ENCODE results near the gene AGPAT4.

The AGPAT4 gene

DNA sequence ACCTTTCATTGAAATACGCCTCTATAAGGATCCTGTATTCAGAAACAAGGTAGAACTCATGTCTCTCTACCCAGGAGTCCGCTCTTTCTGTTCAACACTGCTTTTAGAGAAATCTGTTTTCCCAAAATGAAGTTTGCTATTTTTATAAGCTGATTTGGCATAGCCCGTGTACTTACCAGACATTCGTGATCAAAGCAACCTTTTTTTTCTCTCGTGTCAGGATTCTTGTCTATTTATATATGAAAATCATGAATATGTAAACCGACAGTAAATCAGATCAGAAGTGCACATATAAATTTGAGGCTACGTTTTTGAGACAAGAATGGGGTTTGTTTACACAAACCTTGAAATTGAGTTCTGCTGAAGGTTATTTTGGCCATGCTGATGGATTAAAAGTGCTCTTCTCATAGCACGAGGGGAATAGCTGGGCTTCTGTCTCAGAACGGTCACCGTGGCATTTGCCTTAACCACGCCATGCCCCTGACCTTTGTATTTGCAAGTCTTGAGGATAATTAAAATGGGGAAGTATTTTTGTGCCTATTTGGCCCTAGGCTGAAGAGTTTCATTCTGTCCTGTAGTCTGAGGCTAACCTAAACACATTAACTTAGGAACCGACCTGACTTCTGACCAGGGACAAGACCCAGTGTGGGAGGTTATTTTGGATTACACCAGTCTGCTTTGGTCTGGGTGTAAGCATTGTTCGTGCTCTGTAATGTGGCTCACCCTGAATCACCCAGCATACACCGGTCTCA is 163.7 kb downstream of the AGPAT4 start:
- DNase-seq (ENCODE audit: low spot score): no peak

DNA sequence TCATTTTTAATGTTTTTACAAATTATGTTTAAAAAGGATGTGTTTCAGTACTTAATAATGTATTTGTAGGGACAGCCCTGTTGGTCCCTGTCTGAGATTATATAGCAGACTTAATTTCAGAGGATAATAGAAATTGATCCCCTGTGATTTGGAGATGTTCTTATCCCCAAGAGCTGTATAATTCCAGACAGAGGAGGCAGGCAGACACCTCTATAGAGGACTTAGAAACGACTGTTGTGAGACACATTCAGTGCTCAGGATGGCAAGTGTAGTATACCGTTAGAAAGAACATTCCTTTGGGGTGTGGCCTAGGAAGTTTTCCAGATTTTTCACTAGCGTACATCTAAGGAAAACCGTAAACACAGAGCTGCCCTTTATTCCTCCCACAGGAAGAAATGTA is 164.5 kb downstream of the AGPAT4 start:
- DNase-seq (ENCODE audit: low spot score): no peak

DNA sequence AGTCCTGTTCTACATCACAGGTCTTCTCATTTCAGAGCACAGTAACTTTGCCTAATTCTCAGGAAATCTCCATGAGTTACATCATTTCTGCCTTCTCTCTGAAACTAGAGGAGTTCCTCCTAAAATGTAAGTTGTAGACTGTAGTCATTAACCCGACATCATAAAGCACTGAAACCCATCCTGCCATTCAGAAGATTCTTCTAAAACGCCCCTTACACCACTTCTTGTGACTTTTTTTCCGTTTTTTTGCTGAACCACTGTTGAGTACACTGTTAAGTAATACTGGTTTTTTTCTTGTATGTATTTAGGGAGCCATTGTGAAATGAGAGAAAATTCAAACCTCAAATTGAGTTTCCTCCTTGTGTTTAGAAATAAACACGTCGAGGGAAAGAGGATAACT is 164.9 kb downstream of the AGPAT4 start:
- no peak for DNase-seq (ENCODE audit: low spot score)

DNA sequence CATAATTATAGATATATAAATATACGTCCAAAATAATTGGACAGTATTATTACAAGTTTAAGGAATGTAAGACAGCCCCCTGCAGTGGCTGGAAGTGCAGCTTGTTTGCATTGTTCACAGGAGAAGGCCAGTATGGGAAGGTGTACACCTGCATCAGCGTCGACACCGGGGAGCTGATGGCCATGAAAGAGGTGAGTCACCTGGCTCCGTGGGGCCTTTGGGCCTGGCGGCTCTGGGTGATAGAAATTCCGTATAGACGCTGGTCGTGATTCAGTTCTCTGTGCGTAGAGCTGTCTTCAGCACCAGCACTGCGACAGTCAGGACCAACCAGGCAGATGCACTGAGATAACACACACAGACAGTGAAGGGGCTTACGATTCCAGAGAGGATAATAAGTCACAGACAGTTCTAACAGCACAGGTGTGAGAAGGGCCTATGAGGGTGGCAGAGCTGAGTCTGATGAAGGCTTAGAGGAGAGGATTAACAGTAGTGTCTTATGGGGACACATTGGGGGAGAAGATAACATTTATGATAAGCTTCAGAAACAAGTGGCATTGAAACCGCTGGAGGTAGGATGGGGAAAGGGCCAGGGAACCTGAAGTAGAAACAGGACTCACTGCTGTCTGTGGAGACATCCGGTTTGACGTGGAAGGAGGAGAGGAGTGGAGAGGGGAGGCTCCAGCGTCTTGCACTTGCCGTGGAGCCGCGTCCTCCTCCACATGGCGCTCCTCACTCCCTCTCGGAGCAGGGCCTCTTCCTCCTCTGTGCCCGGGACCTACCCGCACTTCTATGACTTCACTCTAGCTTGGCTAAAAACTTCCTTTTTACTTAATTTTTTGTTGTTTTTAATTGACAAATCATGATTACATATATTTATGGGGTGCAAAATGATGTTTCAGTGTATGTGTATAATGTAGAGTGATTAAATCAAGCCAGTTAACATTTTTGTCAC is 165.8 kb downstream of the AGPAT4 start:
- no peak for DNase-seq (ENCODE audit: low spot score)

DNA sequence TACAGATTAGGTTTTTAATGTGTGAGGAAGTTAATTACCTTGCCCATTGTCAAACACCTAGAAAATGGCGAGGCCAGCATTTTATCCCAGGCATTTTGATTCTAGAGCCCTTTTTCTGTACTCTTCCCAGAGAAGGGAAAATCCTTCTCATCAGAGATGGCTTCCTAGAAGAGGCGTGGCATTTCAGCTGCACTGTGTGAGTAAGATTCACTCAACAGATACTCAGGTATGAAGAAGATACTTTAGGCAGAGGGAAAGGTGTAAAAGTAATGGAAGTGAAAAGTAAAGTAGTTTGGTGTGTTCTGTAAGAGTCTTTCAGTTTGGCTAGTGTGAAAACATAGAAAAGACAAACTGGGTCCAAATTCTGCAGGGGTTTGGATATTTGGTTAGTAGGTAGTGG is 168.5 kb downstream of the AGPAT4 start:
- DNase-seq (ENCODE audit: low spot score): no peak

DNA sequence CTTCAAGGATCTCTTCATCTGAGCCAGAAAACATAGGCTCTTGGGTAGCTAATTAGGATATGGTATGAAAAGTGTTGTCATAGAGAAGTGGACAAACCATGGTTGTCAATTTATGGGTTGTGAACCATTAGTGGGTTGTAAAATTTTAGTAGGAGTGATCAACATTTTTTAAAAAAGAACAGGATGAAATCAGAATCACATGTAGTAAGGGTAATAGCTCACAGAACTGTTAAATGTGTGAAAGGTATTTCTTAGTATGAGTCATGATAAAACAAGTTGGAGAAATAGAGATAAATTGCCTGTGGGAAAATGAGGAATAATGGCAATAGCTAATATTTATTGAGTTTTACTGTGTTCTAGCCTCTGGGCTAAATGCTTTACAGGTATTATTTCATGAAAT is 168.9 kb downstream of the AGPAT4 start:
- DNase-seq (ENCODE audit: low spot score): no peak

DNA sequence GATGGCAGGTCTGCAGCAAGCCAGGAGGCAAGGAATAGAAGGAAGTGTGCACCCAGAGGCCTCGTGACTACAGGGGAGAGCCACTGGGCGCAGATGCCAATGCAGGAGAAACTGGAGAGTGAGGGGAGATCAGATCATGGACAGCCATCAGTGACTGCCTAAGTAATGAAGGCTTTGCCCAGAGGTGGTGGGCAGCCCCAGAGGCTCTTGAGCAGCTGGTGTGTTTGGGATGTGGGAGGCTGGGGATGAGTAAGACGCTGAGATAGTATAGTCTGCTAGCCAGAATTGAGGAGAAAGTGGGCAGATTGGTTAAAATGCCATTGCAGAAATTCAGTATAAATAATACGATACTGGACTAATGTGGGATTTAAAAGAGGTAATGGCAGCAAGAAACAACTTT is 170.4 kb downstream of the AGPAT4 start:
- DNase-seq (ENCODE audit: low spot score): no peak

DNA sequence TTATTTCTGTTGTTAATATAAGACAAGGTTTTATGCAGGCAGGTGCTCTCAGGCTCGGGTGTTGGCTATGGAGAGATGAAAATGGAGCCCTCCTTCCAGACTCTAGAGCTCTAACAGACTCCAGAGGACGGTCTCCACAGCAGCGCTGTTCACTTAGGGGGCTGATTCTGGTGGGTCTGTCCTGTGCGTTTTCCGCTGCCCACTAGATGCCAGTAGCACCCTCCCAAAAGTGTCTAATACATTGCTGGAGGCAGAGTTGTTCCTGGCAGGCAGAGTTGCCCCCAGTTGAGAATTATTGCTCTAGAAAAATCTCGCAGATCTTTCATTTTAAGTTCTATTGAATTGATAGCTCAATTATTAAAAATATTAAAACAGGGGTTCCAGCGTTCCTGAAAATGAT is 172.3 kb downstream of the AGPAT4 start:
- DNase-seq (ENCODE audit: low spot score): no peak

DNA sequence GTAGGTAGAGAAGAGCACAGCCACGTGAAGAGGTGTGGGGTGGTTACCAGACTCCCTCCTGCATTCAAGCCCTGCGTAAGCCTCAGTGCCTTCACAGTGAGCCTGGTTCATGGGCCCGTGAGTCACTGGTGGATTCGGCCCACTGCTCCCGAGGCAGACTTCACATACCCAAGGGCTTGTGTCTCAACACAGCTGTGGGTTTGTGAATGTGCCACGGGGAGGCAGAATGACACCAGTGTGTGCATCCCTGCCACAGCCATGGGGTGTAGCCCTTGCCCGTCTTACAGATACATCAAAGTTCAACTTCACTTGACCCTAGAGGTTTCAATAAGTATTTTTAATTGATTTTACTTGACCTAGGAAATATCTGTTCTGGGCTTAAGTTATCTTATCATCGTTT is 173.8 kb downstream of the AGPAT4 start:
- DNase-seq (ENCODE audit: low spot score): no peak

DNA sequence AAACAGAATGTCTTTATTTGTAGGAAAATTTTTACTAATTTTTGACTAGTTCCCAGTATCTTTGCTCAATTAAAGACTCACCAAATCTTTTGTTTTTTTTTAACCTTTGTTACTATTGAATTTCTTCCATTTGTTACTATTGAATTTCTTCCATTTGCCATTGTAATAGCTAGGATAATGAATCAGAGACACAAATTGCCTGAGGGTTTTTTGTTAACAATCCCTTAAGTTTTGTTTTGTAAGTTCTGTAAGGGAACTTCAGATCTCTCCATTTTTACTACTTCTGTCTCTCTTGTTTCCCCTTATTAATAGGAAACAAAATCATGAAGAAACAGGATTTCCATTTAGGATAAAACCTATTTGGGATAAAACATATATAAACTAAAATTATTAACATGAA is 177.9 kb downstream of the AGPAT4 start:
- no peak for DNase-seq (ENCODE audit: low spot score)

DNA sequence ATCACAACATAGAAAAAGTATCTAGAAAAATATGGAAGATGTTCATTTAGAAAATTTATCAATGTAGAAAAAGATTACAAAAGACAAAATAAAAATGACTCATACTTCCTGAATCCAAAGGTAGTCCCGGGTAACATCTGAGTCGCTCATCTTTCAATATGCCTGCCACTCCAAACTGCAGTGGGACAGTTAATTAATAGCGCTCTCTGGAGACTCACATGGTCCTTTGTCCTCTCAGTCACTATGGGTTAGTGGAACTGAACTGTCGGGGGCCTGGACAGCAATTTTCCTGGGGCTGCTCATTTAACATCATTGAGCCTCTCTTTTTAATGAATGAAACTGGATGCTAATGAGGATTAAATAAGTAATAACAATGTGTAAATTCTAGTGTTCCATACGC is 178.9 kb downstream of the AGPAT4 start:
- DNase-seq (ENCODE audit: low spot score): no peak

DNA sequence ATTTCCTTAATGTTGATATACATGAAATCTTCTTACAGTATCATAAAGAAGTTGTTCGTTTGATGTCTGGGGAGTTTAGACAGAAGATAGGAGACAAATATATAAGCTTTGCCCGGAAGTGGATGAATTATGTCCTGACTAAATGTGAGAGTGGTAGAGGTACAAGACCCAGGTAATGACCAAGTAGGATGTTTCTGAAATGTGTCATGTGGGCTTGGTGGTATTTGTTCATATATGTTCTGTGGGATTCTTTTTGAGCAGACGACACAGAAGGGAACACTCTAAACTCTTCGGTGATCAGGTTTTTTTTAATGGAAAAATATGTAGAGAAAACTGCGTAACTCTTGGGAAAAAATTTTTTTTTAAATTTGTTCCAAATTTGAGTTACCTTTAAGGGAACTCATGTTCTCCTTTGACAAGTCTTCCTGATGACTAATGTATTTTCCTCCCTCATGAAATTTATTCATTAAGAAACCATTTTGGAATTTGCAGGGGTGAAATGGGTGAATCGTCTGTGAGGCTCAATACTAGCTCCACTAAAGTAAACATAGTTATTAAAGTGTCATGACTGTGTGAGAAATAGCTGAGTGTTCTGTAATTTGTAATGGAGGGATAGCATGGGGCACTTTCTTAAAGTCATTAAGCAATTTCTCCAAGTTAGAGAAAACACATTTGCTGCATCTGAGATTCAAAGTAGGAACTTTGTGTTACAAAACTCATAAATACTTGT is 181.7 kb downstream of the AGPAT4 start:
- no peak for DNase-seq (ENCODE audit: low spot score)

DNA sequence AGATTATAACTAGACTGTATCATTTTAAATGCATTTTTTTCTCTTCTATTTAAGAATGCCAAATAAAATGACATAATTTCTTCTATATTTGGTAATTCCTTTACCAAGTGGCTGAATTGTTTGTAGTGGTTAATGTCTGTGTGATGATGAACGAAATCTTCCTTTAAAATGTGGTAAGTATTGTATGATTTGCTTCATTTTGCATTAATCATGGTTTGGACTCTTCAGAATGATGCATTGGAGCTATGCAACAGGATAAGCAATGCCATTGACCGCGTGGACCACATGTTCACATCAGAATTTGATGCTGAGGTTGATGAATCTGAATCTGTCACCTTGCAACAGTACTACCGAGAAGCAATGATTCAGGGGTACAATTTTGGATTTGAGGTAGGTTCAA is 182.7 kb downstream of the AGPAT4 start:
- no peak for DNase-seq (ENCODE audit: low spot score)

DNA sequence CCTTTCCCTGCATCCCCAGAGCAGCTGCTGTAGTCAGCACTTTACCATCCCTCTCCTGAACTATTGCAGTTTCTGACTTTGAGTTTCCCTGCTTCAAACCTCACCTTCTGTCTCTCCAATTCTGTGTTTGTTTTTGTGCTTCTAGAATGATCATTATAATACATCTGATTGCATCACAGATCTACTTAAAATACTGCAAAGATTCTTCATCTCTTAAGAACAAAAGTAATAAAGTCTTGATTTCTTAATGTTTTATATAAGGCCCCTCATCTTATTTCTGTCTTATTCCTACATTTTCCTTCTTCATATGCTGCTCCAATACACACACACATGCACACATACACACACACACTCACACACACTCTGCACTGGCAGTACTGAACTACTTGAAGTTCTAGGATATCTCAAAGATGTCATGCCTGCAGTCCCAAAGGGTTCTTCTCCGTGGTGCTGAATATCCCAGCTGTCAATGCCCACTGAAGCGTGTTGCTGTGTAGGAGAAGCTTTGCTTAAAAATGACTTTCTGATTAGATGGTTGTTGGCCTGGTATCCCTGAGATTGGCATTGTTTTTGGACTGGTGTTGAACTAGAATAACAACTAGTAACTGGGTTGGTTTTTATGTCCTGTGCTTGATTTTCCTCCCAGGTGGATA is 185.1 kb downstream of the AGPAT4 start:
- DNase-seq (ENCODE audit: low spot score): no peak

DNA sequence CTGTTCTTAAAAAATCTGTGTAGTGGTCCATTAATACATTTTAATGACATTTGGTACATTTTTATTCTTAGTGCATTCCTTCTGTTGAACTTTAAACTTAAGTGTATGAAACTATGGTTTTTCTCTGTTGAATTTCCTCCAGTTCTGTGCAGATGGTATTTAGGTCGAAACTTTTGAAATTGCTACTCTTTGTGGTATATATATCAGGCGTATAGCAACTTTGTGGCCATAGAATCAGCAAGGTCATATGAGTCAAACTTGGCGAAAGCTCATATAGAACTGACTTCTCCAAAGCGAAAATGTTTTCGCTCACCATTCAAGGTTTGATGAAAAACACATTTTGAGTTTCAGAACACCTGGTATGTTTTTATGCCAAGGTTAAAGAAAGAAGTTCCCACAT is 188.6 kb downstream of the AGPAT4 start:
- no peak for DNase-seq (ENCODE audit: low spot score)

DNA sequence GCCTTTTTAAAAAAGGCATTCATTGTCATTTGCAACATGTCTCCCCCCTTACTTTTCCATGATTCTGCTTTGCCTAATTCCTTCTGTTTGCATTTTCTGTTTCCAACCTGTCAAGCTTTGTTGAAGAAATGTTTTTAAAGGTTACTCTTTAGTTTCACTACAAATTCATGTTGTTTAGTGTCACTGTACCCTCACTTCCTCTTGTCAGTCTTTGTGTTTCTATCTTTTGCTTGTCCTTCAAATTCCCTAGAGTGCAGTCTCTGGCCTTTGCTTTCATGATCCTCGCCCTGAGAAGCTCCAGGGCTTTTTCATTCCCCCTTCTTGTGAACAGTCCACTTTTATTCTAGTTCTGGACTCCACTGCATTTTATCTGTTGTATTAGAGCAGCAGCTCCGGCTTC is 191.6 kb downstream of the AGPAT4 start:
- no peak for DNase-seq (ENCODE audit: low spot score)

DNA sequence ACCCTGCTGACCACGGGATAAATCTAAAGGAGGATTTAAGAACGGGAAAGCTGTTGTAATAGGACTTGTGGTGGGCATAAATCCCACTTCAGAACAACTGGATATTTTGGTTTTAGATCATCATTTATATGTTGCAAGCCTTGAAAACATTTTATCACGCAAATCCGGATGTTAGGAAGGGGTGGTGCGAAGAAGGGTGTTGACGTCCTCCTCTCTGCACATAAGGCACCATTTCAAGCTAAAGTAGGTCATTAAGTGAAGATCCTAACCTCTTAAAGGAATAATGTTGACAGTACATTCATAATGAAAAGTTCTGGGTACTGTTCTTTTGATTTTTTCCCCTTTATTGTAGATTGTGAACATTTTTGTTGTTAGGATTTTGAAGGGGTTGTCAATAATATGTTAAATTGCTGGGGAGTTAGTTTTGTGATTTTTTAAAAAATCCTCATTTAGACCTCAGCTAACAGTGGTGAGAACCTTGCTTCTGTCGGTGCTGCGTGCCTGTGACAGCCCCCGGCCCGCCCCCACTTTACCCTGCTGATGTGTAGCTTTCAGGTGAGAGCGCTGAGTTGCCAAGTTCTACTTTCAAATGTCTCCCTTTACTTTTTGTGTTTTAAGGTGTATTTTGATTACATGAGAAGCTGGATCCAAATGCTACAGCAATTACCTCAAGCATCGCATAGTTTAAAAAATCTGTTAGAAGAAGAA is 193.4 kb downstream of the AGPAT4 start:
- no peak for DNase-seq (ENCODE audit: low spot score)

Data from iPS-NIHi11 (cell line).